ENCODE data around the gene MACROH2A1. TPM values are rescaled to one million over a fixed set of nuclear protein-coding genes. Genes with fewer than 3 reads are reported as not detected.

The MACROH2A1 gene
- total and polyA plus RNA-seq, 2 experiments from 2014 or later, result 64.9 to 81.6 TPM

GRCh38 chr5:135422419-135422818, 23.4 kb upstream of the MACROH2A1 start:
- no peaks in the 10 kb centered on the region for H3K36me3 Mint-ChIP-seq (ENCODE audit: low read depth)
- Histone ChIP-seq H3K79me2 (replicated peaks; ENCODE audit: insufficient read depth) (no peaks in the 10 kb centered on the region), H3K27ac (ENCODE audit: low read depth) (no peak overlapping the region), H3K27me3 (ENCODE audit: insufficient read depth) (no peaks in the 10 kb centered on the region), H3K4me3 (no peak overlapping the region), H2AFZ (no peak overlapping the region), H3K36me3 (ENCODE audit: insufficient read depth) (no peaks in the 10 kb centered on the region), H3K4me1 (ENCODE audit: insufficient read depth) (no peaks in the 10 kb centered on the region), H3K4me2 (no peak overlapping the region), H3F3A (replicated peaks; ENCODE audit: low read depth) (no peaks in the 10 kb centered on the region), H4K20me1 (replicated peaks; ENCODE audit: insufficient read depth) (no peaks in the 10 kb centered on the region), H3K9me2 (ENCODE audit: insufficient read depth) (no peaks in the 10 kb centered on the region)
- H3K4me3 Mint-ChIP-seq, result no peak overlapping the region
- no peak for TF ChIP-seq CTCF (conservative IDR thresholded peaks at IDR 0.05; ENCODE audit: low read depth in 2 of 2)
- no peak for TF ChIP-seq EZH2phosphoT487 (IDR thresholded peaks at IDR 0.05; ENCODE audit: unreplicated experiment)
- TF ChIP-seq POLR2AphosphoS5 (IDR thresholded peaks at IDR 0.05; ENCODE audit: low read depth), result no peak
- TF ChIP-seq JUNB (IDR thresholded peaks at IDR 0.05; ENCODE audit: unreplicated experiment), result no peak
- TF ChIP-seq CREB1 (CRISPR knock-in tag; IDR thresholded peaks at IDR 0.05; ENCODE audit: low read depth), result no peak
- no peak for TF ChIP-seq ZNF462 (CRISPR knock-in tag; IDR thresholded peaks at IDR 0.05)
- TF ChIP-seq NANOG (IDR thresholded peaks at IDR 0.05; ENCODE audit: borderline replicate concordance), result no peak
- no peak for TF ChIP-seq ETS1 (IDR thresholded peaks at IDR 0.05)
- TF ChIP-seq REST (IDR thresholded peaks at IDR 0.05; ENCODE audit: unreplicated experiment), result no peak
- TF ChIP-seq ZNF114 (CRISPR knock-in tag; IDR thresholded peaks at IDR 0.05), result no peak
- no peak for TF ChIP-seq STAT1 (IDR thresholded peaks at IDR 0.05; ENCODE audit: unreplicated experiment)
- TF ChIP-seq ZNF331 (CRISPR knock-in tag; IDR thresholded peaks at IDR 0.05; ENCODE audit: low read depth), result no peak
- TF ChIP-seq EZH2 (IDR thresholded peaks at IDR 0.05; ENCODE audit: low read depth, unreplicated experiment), result no peak
- no peaks in the 10 kb centered on the region for H3K4me1 Mint-ChIP-seq
- H3K9me3 Mint-ChIP-seq, result no peaks in the 10 kb centered on the region
- H3K27me3 Mint-ChIP-seq (ENCODE audit: insufficient read depth, low read depth, poor library complexity), result peaks cover 2% of the 10 kb centered on the region
- ATAC-seq, result no peak
- H3K27ac Mint-ChIP-seq, result no peak overlapping the region
- no peak for DNase-seq (ENCODE audit: low spot score)

All from GM23338 (cell line).